Middle frontal gyrus (tissue), 1 donor: ENCODE results near the gene LLGL2.
A peak's percentile ranks its signal among the peaks of the same experiment; 100 is the strongest.
"Not testable (repeated sequence)": the region's sequence is repeated elsewhere in the genome, so short reads cannot be mapped to it uniquely, and the experiment has no call there.

Experiments
- DNase-seq: peaks from one replicate; pipeline ENCODE4 v3.0.0-alpha.2; 2015; ENCODE audit warnings: low spot score; ENCODE audit errors: extremely low spot score

LLGL2 gene

DNA sequence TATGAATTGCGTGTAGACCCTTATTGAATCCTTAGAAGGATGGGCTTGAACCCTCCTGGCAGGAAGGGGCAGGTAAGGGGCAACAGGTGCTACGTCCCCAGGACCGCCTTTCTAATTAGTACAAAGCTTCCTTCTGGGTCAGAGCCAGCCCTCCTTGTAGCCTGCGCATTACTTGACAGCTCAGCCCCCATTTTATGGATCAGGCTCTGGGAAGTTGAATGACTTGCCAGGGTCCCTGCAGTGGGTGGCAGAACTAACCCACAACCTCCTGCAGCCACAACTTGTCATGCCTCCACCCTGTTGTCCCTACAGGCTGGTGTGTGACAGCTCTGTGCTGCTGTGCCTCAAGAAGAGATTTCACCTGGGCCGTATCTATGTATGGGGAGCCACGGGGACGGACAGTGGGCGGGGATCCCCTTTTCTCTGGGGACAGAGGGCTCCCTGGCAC lies 64.8 kb downstream of the LLGL2 start:
- DNase-seq = no peak

DNA sequence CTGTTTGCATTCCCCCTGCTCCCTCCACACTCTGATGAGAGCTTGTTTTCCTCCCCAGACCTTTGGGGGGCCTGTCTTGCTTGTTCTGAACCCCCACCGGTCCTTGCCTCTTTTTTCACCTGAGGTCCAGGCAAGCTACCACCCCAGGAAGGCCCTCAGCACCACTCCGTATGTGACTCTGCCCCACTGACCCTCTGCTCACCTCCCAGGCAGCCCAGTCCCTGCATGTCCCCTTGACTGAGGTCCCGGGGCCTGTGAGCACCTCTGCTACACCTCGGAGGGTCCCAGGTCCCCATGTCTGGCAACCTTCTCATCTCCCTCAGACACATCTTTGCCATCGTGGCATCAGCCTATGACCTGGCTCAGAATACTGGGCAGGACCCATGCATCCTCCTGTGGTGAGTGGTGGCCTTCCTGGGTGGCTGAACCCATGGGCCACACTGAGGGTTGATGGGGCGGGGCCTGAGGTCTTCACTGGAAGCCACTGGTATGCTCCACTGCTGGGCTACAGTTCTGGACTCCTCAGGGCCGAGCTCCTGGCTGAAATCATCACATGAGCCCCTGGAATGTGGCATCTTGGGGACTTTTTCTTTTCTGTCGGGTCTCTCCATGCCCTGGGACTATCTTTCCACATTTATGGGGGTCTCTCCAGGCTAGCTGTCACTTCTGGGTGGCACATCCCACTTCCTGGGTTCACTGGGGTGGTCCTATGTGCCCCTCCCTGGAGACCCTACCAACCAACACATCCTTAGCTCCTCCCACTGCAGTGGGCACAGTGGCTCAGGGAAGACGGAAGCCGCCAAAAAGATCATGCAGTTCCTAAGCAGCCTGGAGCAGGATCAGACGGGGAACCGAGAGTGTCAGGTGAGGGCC lies 65.6 kb downstream of the LLGL2 start:
- no peak for DNase-seq

DNA sequence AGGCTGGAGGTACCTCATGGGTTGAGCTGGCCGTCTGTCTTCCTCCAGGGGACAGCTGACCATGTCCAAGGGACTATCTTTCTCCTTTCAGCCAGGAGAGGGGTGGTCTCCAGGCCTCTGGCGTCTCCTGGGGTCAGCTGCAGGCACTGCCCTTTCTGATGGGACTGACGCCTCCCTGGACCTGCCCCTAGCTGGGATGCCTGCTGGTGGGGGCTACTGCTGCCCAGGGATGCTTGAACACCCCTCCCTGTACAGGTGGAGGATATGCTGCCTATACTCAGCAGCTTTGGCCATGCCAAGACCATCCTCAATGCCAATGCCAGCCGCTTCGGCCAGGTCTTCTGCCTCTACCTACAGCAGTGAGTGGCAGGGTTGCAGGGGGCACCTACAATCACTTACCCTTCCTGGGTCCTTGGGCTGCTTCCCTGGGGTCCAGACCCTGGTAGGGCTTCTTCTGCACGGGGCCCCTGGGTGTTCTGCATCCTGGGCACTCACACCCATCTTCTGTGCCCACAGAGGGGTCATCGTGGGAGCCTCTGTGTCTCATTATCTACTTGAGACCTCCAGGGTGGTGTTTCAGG lies 66.3 kb downstream of the LLGL2 start:
- no peak for DNase-seq

DNA sequence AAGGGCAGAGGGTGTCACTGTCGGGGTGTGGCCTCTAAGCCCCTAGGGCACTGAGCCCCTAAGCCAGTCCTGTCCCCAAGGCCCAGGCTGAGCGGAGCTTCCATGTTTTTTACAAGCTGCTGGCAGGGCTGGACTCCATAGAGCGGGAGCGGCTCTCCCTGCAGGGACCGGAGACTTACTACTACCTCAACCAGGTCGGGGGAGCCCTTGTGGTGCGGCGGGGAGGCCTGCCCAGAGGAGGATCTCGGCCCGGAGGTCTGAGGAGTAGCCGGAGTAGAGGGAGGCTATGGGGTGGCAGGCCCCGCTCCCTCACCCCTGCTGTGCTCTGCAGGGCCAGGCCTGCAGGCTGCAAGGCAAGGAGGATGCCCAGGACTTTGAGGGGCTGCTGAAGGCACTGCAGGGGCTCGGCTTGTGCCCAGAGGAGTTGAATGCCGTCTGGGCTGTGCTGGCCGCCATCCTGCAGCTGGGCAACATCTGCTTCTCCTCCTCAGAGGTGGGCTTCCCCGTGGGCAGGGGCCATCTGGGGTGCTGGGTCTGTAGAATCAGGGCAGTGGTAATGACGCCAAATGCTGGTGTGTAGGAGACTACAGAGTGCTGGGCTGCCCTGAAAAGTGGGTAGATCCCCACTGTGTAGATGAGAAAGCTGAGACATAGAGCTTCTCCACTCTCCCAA lies 67.0 kb downstream of the LLGL2 start:
- DNase-seq = no peak

DNA sequence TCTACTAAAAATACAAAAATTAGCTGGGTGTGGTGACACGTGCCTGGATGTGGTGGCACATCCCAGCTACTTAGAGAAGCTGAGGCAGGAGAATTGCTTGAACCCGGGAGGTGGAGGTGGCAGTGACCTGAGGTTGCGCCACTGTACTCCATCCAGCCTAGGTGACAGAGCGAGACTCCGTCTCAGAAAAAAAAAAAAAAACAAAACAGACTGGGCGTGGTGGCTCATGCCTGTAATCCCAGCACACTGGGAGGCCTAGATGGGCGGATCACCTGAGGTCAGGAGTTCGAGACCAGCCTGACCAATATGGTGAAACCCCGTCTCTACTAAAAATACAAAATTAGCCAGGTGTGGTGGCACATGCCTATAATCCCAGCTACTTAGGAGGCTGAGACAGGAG lies 67.9 kb downstream of the LLGL2 start:
- not testable (repeated sequence) for DNase-seq

DNA sequence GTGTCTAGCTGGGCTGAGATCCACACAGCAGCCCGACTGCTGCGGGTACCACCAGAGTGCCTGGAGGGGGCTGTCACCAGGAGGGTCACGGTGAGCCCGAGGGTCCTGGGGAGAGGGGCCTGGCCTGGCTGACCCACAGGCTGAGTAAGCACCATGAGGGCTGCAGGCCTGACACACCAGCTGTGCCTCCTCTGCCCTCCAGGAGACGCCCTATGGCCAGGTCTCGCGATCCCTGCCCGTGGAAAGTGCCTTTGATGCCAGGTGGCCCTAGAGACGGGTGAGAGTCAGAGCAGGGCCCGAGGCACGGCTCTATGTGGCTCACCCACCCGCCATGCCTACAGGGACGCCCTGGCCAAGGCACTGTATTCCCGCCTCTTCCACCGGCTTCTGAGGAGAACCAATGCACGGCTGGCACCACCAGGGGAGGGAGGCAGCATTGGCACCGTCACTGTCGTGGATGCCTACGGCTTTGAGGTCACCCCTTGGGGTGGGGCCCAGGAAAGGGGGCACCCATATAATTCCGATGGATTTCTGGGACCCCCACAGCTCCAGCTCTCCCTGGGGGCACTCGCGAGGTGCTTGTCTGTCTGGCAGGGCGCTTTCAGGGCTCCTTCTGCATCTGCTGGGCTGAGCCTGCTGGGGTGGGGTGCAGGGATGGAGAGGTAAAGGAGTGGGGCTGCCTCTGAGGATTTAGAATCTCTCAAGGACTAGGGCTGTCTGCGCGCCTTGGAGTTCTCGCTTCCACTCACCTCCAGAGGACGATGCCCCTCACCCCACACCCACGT lies 69.2 kb downstream of the LLGL2 start:
- DNase-seq = no peak

DNA sequence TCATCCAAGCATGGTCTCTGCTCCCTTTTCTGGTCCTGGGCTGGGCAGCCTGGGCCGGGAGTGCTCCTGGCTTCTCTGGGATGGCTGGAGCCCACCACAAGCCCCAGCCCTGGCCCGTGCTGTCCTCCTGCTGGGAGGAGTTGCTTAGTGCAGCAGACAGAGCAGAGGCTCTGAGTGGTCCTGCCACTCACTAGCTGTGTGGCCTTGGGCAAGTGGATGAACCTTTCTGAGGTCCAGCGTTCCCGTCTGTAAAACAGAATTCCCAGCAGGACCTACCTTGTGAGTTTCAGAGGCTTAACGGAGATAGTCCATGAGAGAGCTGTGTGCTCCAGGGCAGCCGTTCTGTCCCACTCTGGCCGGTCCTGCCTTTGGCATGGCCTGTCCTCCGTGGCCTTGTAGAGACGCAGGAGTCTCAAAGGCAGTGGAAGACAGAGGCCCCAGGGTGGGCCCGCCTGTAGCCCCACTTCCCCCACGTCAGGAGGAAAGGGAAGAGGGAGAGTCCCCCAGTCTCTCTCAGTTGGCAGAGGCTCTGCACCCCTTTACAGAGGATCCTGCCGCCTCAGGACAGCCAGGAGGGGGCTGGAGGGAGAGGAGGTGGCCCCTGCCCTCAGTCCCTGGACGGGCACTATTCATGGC lies 69.9 kb downstream of the LLGL2 start:
- no peak for DNase-seq

DNA sequence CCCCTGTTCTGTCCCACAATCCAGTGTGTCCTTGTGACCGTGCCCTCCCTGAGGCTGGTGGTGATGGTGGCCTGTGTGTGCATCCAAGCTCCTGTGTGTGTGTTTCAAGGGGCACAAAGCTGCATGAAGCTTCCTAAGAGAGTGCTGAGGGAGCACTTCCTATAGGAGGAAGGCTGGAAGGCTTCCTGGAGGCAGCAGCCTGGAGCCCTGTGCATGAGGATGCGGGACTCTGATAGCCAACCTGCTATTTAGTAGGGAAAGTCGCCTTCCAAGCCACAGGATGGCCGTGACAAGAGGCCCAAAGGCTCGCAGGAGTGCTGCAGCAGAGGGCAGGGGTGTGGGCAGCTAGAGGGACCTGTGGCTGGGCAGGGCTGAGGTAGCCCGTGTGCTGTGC lies 70.4 kb downstream of the LLGL2 start:
- no peak for DNase-seq

DNA sequence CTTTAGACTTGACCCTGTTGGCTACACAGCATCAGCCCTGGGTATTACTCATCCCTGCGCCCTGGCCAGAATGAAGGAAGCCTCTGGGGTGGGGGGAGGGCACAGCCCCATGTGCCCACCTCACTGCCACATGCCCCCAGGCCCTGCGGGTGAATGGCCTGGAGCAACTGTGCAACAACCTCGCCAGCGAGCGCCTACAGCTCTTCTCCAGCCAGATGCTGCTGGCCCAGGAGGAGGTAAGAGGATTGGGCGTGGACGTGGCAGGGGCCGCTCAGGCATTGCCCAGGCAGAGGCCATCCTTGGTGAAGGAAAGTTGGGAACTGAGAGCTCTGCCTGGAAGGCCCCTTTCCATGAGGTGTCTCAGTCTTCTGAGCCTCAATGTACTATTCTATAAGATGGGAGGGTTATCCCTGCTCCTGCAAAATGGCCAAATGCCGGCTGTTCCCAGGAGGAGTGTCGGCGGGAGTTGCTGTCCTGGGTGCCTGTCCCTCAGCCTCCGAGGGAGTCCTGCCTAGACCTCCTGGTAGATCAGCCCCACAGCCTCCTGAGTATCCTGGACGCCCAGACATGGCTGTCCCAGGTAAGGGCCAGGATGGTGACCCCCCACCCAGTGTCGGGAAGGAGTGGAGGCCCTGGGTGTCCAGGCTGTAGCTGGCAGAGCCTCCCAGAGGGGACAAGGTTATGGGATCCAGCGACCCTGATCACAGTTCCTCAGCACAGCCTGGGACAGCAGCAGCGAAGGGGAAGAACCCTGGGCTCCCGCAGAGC lies 71.0 kb downstream of the LLGL2 start:
- no peak for DNase-seq

DNA sequence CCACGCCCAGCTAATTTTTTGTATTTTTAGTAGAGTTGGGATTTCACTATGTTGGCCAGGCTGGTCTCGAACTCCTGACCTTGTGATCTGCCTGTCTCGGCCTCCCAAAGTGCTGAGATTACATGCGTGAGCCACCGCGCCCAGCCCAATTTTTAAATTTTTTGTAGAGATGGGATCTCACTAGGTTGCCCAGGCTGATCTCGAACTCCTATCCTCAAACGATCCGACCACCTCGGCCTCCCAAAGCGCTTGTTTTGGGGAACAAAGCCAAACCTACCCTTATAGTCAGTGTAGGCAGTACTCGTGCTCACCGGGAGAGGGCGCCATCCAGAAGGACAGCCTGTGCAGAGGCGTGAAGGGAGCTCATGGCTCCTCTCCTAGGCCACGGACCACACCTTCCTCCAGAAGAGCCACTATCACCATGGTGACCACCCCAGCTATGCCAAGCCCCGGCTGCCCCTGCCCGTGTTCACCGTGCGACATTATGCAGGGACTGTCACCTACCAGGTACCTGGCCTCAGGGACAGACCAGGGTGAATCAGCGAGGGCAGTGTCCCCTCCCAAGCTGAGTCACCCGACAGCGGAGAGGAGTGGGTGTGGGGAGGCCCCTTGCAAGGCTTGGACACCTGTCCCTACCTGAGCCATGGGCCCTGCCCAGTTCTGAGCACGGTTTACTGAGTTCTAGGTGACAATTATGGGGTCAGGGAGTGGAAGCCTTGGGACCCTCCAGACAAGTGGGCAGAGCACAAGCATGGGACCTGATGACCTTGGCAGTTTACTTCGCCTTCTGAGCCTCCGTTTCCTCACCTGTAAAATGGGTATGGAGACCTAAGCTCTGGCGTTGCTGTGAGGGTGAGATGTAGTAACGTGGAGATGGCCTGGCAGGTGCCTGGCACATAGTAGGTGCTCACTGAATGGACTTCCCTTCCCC lies 75.8 kb downstream of the LLGL2 start:
- DNase-seq = no peak

DNA sequence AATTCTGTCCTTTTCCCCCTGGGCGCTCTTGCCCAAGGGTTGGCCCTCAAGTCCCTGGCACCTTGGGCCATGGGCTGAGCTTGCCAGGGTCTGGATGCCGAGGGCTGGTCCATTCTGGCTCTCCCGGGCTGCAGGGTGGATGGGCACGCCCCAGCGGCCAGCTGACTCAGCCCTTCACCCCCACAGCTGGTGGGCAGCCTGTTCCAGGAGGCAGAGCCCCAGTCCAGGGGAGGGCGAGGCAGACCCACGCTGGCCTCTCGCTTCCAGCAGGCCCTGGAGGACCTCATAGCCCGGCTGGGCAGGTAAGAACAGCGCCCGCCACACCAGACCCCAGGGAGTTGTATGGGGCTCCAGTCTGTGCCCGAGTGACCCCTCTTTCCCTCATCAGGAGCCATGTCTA lies 77.1 kb downstream of the LLGL2 start:
- no peak for DNase-seq

DNA sequence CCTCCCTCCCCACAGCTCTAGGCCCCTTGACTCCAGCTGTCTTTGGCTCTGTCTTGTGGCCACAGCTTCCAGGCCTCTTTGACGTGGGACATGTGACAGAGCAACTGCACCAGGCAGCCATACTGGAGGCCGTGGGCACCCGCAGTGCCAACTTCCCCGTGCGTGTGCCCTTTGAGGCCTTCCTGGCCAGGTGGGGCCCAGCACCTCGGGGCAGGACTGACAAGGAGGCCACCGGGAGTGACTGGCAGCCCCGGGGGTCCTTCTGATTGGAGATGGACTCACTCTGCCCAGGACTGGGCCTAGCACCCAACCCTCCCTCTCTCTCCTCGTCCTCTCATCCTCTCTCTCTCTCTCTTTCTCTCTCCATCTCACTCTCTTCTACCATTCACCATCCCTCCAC lies 77.6 kb downstream of the LLGL2 start:
- DNase-seq = no peak

DNA sequence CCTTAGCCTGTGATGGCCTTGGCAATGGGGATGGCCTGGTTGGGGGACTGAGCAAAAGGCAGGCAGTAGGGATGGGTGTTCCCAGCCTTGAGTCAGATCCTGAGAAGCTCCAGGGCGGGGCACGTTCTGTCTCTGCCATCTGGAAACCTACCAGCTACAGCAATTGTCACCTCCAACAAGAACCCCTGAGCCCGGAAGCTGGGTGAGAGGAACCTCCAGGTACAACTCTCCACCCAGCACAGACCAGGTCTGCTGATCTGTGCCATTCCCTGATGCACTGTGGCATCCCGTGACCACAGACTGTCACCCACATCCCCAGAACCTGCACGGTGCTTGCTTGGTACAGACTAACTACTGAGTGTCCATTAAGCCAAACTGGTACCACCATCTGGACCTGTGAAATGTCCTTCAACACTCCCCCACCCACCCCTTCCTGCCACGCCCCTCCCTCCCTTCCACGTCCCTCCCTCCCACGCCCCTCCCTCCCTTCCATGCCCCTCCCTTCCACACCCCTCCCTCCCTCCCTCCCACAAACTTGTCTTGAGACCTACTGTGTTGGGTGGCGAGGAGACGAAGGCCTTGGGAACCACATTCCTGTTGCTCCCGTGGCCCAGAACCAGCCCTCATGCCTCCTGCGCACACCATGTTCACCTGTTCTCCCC lies 78.7 kb downstream of the LLGL2 start:
- no peak for DNase-seq

DNA sequence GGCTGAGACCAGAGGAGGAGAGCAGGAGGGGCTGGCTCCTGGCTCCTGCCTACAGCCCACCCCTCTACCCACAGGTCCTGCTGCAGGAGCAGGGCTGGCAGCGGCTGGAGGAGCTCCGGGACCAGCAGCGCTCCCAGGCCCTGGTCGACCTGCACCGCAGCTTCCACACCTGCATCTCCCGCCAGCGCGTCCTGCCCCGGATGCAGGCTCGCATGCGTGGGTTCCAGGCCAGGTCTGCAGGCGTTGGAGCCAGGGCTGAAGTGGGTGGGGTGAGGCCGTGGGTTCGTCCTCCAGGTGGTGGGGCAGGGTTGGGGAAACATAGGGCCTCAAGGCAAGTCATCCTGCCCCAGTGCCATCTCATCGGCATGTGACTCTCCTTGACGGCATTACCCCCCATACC lies 80.3 kb downstream of the LLGL2 start:
- DNase-seq = no peak

DNA sequence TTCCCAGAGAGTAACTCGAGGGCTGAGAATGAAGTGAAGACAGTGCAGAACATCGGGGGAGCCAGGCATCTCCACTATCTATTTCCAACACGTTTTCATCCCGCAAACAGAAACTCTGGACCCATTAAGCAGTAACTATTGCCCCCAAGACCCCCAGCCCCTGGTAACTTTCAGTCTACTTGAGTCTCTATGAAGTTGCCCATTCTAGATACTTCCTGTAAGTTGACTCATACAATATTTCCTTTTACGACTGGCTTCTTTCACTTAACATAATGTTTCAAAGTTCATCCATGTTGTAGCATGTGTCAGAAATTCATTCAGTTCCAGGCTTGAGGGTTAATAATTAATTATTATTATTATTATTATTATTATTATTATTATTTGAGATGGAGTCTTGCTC lies 81.6 kb downstream of the LLGL2 start:
- DNase-seq = no peak

DNA sequence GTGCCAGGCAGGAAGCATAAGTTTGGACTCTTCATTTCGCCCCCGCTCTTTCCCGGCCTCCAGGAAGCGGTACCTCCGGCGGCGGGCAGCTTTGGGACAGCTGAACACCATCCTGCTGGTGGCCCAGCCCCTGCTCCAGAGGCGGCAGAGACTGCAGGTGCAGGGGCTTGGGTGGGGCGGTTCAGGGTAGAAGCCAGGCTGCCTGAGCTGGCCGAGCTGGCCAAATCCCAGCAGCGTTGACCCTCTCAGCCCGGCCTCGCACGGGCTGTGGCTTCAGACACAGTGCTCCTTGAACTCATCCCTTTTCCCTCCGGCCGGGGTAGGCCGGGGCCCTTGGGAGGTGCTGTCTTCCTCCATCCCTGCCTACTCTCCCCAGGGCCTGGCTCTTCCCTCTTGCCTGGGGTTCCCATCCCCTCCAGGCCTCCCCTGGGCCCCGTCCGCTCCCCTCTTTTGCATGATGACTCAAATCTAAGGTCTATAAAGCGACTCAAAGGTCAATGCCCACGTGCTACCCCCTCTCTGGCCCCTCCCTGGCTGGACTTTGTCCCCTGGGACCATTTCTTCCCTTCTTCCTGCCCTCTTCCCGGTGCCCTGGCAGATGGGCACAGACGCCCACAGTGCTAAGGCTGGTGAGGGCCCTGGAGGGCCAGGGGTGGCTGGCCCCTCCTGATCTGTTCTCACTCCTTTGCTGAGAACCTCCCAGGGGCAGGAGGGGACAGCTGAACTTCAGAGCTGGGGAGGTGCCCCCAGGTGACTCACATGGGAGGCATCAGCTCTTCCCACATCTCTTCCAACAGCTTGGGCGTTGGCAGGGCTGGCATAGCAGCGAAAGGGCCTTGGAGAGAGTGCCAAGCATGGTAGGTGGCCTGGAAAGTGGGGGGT lies 84.8 kb downstream of the LLGL2 start:
- peak; percentile 9 for DNase-seq

DNA sequence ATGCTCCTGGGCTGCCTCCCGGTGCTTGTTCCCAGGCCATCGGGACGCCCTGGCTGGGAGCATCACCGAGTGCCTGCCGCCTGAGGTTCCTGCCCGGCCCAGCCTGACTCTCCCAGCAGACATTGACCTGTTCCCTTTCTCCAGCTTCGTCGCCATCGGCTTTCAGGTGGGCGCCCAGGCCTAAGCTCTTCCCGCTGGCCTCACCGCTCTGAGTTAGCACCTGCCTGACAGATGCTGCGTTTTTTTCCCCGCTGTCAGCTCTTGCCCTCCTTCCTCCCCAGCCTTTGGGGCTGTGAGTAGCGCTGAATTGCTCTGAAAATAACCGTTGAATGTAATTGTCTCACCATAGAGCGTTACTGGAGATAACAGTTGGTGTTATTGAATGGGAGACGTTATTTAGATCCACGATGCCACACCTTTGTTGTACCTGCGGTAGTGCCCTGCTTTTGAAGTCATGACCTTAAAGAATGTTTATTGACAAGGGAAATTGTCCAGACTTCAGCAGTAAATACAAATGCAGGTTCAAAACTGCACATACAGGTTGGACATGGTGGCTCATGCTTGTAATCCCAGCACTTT lies 86.4 kb downstream of the LLGL2 start:
- no peak for DNase-seq
